ENCODE results near the gene ITGA8.

ITGA8 gene

GRCh38 chr10:15738270-15738925 lies 18.7 kb upstream of the ITGA8 start:
- in situ Hi-C loops (cut with MboI; ENCODE audit: low sequenced_read_pairs), result loop anchor here (25.0 kb wide), 1 partner anchor 301 kb away; no protein-coding TSS in a partner anchor

GRCh38 chr10:15737656-15738055 lies 17.9 kb upstream of the ITGA8 start:
- in situ Hi-C loops (cut with MboI; ENCODE audit: low sequenced_read_pairs), result loop anchor here (25.0 kb wide), 1 partner anchor 300 kb away; no protein-coding TSS in a partner anchor

DNA sequence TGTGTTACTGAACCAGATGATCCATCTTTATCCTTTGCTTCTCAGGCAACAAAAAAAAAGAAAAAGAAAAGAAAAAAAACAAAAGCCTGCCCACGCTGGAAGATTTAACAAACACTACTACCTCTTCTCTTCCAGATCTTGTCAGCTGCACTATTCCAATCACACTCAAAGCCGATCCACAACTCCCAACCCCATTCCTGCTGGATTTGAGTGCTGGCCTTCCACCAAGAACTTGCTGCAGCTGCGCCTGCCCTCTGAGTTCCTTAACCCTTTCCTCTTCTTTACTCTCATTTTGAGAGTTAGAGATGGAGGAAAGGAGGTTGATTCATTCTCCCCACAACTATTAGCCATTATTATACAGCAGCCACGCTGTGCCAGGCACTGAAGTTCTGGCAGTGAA lies 16.0 kb upstream of the ITGA8 start:
- in situ Hi-C loops (cut with MboI; ENCODE audit: low sequenced_read_pairs), result loop anchor here (25.0 kb wide), 1 partner anchor 298 kb away; no protein-coding TSS in a partner anchor

- in situ Hi-C loops (cut with MboI; ENCODE audit: low sequenced_read_pairs), result loop anchor here (25.0 kb wide), 1 partner anchor 293 kb away; no protein-coding TSS in a partner anchor
Measured at GRCh38 chr10:15730341-15730740, 10.6 kb upstream of the ITGA8 start.

DNA sequence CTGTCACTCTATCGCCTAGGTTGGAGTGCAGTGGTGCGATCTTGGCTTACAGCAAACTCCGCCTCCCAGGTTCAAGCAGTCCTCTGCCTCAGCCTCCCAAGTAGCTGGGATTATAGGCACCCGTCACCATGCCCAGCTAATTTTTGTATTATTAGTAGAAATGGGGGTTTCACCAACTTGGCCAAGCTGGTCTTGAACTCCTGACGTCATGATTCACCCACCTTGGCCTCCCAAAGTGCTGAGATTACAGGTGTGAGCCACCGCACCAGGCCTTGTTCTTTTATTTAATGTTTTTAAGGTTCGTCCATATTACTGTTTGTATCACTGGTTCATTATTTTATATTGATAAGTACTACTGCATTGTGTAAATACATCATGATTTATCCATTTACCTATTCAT lies 10.2 kb upstream of the ITGA8 start:
- in situ Hi-C loops (cut with MboI; ENCODE audit: low sequenced_read_pairs), result loop anchor here (25.0 kb wide), 1 partner anchor 293 kb away; no protein-coding TSS in a partner anchor

- in situ Hi-C loops (cut with MboI; ENCODE audit: low sequenced_read_pairs), result loop anchor here (25.0 kb wide), 1 partner anchor 289 kb away; no protein-coding TSS in a partner anchor
Measured at GRCh38 chr10:15726042-15726441, 6.3 kb upstream of the ITGA8 start.

DNA sequence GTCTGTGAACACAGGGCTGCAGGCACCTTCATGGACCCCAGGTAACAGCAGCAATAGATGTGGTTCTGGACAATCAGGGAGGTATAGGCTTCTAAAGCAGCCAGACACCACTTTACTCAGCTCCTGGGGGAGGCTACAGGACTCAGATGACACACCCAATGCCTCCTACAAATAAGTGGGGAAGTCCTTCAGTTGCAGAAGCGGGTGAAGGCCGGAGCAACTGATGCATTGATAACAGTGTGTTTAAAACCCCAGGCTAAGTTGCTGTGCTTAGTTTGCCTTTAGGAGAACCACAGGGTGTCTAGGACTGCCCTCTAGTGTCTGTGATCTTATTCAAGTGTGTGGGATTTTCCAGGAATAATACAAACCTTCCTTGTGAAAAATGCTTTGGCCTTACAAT lies 5.9 kb upstream of the ITGA8 start:
- in situ Hi-C loops (cut with MboI; ENCODE audit: low sequenced_read_pairs), result loop anchor here (25.0 kb wide), 1 partner anchor 288 kb away; no protein-coding TSS in a partner anchor

- in situ Hi-C loops (cut with MboI; ENCODE audit: low sequenced_read_pairs), result loop anchor here (25.0 kb wide), 1 partner anchor 287 kb away; no protein-coding TSS in a partner anchor
Measured at GRCh38 chr10:15724683-15725082, 5.0 kb upstream of the ITGA8 start.

DNA sequence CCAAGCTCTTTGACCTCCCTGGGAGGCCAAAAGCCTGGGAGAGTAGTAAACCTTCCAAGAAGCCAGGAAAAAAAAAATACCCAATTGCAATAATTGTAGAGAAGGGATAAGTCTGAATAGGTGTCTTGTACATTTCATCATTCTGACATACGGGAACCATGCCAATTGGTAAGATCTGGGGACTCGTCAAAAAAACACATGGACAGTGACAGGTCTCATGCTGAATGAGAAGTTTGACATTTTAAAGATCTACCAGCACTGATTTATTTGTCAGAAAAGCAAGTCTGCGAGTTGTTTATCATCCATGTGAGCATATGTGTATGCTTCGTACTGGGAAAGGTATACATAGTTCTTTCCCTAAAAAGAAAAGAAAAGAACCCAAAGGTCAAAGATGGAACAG lies 4.1 kb upstream of the ITGA8 start:
- in situ Hi-C loops (cut with MboI; ENCODE audit: low sequenced_read_pairs), result no loop called here

- in situ Hi-C loops (cut with MboI; ENCODE audit: low sequenced_read_pairs), result no loop called here
Measured at GRCh38 chr10:15720635-15721287, 1.0 kb upstream of the ITGA8 start.

DNA sequence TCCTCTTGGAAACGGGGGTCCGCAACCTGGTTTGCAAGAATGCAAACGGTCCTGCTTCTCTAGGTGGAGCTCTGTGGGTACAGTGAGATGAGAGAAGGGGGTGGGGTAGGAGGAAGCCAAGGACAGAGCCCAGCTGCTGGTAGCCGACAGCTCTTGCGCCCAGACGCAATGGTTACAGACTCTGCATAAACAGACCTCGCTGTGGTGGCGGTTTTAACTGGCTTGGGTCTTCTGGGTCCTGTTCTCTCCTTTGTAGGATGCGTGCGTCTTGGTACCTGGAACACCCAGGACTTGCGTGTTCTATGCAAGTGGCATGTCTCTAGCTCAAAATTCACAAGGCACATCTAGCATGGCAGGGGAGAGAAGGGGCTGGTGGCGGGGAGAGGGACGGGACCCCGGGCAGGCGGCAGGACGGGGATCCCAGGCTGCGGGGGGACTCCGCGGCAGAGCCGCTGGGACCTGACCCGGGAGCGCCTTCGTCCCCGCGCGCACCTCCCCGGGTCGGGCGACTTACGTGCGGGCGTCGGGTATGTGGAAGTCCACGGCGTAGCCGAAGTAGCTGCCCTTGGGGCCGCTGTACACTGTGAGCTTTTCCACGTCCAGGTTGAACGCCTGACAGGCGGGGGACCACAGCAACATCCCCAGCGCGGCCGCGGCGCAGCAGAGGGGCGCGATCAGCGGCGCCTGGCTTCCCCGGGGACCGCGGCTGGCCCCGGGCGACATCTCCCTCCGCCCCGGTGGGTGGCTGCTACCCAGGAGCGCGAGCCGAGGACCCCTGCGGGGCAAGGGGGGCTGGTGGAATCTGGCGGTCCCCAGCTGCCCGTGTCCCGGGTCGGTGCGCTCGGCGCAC lies 448 bp downstream of the ITGA8 start:
- in situ Hi-C loops (cut with MboI; ENCODE audit: low sequenced_read_pairs), result no loop called here

GRCh38 chr10:15718694-15719048 lies 1.1 kb downstream of the ITGA8 start:
- in situ Hi-C loops (cut with MboI; ENCODE audit: low sequenced_read_pairs), result no loop called here

DNA sequence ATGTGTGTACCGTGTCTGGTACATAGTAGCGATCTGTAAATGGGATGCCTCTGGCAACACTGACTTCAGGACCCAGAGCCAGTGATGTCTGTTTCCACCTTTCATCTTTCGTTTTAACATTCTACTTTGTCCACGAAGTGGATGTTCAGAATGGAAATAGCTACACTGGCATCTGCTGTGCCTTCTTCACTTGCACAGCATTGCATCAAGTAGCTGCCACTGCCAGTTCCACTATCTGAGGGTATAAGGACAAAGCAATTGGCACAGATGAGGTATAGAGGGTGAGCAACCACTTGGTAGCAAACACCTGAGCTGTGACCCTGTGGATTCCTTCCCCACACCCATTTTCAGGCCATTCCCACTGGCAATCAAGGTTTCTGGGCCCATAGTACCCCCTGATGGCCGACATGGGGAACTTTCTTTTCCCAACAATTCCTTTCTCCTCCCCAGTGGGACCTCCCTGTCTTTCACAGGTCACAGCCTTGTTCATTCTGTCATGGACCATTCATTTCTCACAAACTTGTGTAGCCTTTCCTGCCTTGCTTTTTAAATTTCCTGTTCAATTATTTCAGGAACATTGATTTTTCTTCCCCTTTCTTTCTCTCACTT lies 4.0 kb downstream of the ITGA8 start:
- in situ Hi-C loops (cut with MboI; ENCODE audit: low sequenced_read_pairs), result no loop called here

DNA sequence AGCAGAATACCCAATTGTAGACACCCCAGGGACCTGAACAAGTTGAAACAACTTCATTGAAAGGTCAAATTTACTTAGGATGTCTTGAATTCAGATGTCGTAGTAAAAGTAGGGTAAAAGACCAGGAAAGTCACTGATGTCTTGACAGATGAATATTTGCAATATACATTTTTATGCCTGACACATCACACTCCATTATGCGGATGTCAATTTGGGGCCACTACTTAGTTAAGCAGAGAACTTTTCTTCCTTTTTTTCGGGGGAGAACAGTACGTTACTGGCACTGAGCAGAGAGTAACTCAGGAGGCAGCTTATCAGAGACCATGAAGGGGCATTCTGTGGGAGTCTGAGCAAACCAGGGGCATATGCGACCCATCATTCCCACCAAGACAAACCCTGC lies 4.9 kb downstream of the ITGA8 start:
- in situ Hi-C loops (cut with MboI; ENCODE audit: low sequenced_read_pairs), result no loop called here

DNA sequence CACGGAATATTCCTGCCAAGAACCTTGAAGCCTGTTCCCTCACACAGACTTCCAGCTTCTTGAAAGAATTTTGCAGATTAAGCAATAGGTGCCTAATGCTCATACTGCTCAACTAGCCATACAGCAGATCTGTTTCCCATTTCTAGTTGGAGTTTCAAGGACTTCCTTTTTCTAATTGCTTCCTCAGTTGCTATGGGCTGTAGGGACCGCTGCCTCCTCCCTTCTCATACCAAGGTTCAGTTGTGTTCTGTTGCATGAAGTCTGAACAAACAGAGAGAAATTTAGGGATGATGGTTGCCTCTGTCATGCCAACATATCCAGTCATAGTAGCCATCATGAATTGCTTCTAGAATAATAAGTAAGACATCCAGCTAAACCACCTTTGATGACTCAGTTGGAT lies 6.8 kb downstream of the ITGA8 start:
- in situ Hi-C loops (cut with MboI; ENCODE audit: low sequenced_read_pairs), result no loop called here

- in situ Hi-C loops (cut with MboI; ENCODE audit: low sequenced_read_pairs), result no loop called here
Measured at GRCh38 chr10:15710455-15710854, 9.3 kb downstream of the ITGA8 start.

DNA sequence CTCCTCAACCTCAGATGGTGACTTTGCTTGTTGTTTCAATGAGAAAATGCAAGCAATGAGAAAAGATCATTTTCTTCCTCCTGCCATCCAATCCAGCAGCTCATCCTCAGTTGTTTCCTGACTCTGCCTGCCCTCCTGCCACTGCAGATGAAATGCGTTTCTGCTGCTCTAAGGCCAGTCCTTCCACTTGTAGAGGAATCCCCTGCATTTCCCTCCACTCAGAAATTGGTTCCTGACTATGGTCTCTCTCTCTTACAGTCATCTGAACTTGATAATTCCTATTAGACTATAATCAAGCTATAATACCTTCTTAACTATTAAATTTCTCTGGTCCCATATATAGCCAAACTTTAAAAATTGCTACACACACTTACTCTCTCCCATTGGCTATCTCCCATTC lies 14.4 kb downstream of the ITGA8 start:
- in situ Hi-C loops (cut with MboI; ENCODE audit: low sequenced_read_pairs), result no loop called here

- in situ Hi-C loops (cut with MboI; ENCODE audit: low sequenced_read_pairs), result no loop called here
Measured at GRCh38 chr10:15704581-15704968, 15.1 kb downstream of the ITGA8 start.

DNA sequence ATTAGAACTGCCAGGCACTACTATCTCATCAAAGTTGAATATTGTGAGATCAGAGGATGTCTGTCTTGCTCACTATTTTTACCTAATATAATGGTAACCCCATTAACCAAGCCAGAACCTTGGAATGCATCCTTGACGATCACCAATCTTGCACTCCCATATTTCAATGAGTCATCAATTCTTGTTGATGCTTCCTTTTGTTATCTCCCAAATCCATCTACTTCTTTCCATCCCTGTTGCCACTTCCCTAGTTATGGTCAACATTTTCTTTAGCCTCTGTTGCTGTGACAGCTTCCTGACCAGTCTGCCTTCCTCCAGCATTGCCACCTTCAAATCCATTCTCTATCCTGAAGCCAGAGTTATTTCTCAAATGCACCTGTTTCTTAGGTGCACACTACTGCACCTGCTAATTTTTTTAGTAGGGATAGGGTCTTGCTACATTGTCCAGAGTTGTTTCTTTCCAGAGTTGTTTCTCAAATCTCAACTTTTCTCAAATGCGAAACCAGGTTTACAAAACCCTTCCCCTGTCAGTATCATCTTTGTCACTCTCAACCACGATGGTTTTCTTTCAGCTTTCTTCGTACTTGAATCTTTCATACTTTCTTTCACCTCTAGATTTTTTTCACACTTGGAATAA lies 15.7 kb downstream of the ITGA8 start:
- in situ Hi-C loops (cut with MboI; ENCODE audit: low sequenced_read_pairs), result no loop called here

DNA sequence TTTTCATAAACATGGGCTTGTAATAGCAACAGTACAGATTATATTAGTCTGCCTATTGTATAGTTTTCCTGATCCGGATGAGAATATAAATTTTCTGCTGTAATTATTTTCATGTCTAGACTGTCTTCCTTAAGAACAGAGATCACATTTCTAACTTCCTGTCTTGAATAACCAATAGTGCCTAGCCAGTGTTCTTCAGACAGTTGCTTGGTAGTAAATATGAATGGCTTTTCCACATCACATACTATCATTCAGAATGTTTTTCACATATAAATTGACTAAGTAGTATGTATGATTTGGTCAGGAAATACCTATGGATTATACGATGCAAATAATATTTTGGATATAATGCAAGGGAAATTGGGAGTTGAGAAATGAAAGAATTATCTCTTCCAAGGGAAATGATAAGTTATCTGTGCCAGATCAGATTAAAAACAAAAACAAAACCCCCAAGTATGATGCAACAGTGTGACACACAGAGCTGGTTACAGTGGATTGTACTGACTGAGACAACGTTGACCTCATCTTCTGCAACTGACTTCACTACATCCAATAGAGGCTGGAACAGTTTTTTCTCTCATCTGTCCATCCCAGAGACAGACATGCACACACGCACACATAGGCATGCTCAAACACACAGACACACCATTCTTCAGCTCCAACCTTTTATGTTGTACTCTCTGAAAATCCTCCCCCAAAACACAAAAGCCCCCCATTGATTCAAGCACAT lies 16.4 kb downstream of the ITGA8 start:
- in situ Hi-C loops (cut with MboI; ENCODE audit: low sequenced_read_pairs), result no loop called here
